HG03432 (cell line): ENCODE measurements around the gene EFHC2.
"Not testable (repeated sequence)": the region's sequence is repeated elsewhere in the genome, so short reads cannot be mapped to it uniquely, and the experiment has no call there.

Experiments used
- ATAC-seq: cut with Tn5 transposase; IDR thresholded peaks from one replicate; pipeline ENCODE4 v1.9.1; 2021; ENCODE audit warnings: mild to moderate bottlenecking, moderate library complexity; ENCODE audit not compliant: unreplicated experiment

Gene EFHC2

DNA sequence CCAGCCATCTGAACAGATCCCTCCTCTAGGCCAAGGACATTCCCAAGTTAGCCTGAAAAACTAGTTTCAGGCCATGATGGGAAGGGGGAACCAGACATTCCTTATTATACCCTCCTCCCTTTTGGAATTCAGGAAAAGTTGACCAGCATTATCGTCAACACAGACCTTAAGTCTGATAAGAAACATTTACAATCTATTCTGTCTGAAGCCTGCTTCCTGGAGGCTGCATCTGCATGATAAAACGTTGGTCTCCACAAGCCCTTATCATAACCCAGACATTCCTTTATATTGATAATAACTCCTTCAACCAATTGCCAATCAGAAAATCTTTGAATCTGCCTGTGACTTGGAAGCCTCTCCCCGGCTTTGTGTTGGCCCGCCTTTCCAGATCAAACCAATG, 44.3 kb downstream of the EFHC2 start:
- ATAC-seq: no peak

DNA sequence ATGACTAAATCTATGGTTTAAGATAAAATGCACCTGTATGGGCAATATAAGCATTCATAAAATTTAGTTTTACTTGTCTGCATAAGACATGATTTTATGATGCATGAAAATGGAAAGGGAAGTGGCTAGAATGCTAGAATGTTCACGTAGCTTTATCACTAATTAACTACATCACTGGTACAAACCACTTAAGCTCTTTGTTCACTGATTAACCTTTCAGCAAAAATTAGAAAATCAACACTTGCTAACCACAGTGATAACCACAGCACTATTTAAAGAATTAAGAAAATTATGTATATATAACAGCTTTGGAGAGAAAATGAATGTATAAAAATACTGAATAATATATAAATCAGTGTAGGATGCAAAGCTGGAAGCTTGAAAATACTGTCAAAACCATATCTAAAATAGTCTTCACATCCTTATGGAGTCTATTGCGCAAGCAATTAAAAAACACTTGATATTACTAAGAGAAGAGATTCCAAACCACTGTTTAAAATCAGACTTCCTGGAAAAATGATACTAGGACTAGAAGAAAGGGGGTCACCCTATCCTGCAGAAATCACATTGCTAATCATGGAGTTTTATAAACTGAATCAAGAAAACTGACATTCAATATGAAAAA, 51.9 kb downstream of the EFHC2 start:
- ATAC-seq: peak; percentile 44

DNA sequence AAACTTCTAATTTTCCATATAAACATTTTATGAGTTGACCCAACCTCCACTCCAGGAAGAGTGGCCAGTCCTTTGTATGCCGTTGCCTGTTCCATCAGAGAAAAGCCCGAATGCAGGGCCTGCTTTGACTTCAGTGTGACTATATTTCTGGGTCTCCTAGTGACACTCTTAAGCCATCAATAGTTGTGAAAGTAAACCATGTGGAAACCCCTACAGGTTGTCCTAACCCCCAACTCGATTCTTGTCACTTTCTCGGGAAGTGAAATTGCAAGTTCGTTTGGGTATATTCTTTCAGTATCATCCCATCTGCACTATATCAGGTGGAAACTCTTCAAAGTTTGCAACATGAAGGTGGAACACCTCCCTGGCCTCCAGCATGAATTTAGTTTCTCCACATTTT, 52.8 kb downstream of the EFHC2 start:
- no peak for ATAC-seq

DNA sequence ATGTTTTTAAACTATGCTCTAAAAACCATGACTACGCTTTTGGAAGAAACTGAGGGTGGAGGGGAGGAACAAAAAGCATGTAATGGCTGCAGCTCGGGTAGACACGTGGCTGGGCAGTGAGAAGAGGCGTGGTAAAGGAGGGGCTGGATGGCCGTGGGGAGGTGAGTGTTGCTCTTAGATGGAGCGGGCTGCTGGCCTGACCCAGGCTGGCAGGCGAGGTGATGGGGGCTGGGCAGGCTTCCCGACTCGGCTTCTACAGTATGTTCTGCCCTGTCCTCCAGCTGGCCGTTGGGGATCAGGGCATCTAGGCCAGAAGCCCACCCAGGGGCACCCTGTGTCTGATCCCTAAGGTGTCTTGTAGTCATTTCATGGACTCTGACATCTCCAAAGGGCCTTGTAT, 60.7 kb downstream of the EFHC2 start:
- no peak for ATAC-seq

DNA sequence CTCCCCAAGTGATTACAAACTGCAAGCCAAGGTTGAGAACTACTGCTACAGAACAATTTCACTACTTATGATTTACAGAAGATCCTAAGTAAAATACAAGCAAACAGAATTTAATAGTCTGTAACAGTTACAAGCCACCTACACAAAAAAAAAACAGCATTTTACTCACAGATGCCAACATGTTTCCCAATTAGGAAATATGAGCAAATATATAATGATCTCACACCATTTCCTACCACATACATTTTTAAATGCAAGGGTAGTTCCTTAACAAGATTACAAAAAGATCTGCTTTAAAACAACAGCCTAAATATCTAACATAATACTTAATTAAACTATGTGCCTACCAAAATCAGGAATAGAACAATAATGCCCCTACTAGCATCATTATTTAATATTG, 63.4 kb downstream of the EFHC2 start:
- ATAC-seq: no peak

DNA sequence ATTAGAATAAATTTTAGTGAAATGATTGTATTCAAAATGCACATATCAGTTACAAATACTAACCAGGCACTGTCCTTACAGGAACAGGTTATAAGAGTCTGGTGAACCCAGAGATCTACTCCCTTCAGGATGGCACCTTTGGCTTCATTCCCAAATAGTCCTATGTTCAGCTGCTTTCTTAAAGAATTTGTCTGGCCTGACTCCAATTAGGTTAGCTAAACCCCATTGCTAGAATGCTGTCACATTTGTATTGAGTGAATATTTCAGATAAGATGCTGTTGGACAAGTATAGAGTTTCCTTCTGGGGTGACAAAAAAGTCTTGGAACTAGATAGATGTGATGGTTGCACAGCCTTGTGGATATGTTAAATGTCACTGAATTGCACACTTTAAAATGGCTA, 69.4 kb downstream of the EFHC2 start:
- no peak for ATAC-seq

DNA sequence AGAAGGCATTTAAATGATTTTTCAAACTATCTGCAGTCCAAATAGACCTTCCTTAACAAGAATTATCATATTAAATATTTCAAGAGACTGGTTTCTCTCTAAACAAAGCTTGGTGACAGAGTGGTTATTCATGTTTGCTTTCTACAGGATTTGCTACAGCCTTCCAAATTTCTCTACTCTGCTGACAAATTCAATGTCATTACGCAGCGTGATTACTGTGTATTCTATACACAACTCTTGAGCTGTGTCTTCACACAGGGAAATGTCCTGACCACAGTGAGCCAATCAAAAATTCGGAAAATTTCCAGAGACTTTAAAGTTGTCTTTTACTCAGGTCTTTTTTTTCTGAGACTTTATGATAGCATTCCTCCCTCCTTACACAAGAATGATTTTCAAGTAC, 75.6 kb downstream of the EFHC2 start:
- no peak for ATAC-seq

DNA sequence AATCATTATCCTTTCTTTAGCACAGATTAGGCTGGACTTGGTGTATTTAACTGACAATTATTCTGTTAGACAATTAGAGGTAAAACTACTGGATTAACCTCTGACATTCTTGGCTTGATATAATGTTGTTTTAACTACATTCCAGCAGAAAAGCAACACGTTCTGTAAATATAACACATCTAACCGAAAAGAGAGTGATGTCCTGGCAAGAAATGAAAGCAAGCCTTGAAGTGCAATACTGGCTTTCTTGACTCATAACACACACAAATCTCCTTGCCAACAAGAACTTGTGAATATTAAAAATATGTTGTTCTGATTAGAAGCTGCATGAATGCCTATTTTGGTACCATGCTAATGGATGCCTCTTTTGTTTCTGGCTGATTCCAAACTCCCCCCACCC, 76.4 kb downstream of the EFHC2 start:
- no peak for ATAC-seq

DNA sequence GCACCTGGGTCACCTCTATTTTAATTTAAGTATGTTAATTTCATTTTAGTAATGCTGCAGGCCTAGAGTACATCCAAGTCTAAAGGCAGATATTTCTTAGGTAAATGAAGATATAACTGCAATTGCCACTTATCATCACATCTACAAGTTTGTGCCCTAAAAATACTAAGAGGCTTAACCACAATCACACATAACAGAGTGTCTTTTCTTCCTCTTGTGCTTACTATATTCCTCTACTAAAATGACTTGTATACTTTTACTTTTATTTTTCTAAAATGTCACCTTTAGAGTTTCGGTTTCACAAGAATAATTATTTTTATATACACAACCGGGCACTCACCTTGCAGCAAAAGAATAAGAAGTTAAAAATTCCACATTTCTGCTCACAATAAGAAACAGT, 77.9 kb downstream of the EFHC2 start:
- ATAC-seq: no peak

DNA sequence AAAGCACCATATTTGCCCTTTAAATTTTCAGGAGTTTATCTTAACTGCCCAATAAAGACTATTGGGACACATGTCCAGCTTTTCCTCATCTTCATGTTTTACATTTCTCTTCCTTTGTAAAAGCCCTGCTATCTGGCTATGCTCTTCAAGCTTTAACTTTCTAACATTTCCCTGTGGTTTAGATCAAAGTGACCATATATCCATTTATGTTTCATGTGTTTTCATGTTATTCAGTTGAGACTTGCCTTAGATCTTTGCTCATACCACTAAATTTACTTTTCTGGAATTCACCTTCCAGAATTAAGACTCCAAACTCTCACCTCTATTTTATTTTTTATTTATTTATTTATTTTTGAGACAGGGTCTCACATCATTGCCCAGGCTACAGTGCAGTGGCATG, 78.5 kb downstream of the EFHC2 start:
- ATAC-seq: no peak

DNA sequence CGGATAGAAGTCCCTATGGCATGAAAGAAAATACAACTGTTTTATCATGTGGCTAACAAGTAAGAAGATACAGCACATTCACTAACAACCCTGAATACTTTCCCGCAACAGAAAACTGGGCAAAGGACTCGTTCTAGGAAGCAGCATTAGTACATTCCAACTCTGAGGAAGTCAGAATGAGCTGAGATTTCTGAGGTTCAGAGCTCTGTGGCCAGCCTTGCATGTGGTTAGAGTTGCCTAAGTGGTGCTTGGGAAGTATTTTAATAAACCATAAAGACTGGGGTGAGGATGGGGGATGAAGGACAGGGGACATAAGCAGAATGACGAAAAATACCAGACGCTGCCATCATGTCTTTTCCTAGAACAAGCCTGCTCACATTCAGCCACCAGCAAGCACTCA, 82.2 kb downstream of the EFHC2 start:
- ATAC-seq: no peak

DNA sequence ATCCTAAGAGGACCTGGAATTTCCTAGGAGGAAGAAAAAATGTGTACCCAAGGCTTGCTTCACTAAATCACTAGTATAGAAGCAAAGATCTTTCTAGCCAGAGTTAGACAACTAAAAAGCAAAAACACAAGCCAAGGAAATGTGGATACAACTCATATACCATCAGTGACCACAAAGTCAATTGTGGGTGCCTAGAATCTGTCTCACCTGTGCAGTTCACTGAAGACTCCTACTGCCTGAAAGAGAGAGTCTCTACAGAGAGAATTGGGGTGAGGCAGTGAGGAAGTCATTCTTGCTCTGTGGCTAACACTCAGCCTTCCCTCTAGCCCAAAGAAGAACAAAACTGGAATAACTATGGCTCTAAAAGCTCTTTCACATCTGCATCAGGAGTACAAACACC, 82.9 kb downstream of the EFHC2 start:
- ATAC-seq: no peak

DNA sequence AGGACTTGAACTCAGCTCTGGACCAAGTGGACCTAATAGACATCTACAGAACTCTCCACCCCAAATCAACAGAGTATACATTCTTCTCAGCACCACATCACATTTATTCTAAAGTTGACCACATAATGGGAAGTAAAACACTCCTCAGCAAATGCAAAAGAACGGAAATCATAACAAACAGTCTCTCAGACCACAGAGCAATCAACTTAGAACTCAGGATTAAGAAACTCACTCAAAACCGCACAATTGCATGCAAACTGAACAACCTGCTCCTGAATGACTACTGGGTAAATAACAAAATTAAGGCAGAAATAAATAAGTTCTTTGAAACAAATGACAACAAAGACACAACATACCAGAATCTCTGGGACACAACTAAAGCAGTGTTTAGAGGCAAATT, 87.7 kb downstream of the EFHC2 start:
- not testable (repeated sequence) for ATAC-seq

DNA sequence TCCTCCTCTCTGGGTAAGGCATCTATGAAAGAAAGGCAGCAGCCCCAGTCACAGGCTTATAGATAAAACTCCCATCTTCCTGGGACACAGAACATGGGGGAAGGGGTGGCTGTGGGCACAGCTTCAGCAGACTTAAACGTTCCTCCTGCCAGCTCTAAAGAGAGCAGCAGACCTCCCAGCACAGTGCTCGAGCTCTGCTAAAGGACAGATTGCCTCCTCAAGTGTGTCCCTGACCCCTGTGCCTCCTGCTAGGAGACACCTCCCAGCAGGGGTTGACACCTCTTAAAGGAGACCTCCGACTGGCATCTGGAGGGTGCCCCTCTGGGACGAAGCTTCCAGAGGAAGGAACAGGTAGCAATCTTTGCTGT, 89.9 kb downstream of the EFHC2 start:
- peak; percentile 14 for ATAC-seq

DNA sequence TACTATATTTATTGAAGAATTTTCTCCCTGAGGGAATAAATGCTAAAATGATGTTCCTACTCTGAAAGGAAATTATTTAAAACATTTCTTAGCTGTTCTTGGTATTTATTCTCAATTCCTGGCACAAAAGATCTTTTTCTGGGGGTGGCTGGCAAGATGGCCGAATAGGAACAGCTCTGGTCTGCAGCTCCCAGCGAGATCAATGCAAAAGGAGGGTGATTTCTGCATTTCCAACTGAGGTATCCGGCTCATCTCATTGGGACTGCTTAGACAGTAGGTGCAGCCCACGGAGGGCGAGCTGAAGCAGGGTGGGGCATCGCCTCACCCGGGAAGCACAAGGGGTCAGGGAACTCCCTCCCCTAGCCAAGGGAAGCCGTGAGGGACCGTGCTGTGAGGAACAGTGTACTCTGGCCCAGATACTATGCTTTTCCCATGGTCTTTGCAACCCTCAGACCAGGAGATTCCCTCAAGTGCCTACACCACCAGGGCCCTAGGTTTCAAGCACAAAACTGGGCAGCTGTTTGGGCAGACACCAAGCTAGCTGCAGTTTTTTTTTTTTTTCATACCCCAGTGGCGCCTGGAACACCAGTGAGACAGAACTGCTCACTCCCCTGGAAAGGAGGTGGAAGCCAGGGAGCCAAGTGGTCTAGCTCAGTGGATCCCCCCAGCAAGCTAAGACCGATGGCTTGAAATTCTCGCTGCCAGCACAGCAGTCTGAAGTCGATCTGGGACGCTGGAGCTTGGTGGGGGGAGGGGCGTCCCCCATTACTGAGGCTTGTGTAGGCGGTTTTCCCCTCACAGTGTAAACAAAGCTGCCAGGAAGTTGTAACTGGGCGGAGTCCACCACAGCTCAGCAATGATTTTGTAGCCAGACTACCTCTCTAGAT, 90.5 kb downstream of the EFHC2 start:
- ATAC-seq: peak; percentile 90

DNA sequence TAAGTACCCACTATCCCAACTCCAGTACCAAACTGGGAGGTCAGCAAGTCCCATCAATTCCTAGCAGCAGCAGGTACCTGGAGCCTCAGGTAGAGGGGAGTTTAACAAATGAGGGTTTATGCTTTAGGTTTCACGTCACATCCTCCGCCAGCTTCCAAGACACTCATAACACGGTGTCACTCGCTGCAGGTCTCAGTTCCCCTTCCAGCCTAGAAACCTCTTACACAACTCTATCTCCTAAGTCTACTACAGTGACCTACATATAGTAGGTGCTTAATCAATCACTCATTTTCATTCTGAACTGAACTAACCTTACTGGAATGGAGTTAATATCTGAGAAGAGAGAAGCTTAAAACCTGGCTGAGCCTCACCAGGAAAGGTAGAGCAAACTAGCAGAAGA, 96.0 kb downstream of the EFHC2 start:
- ATAC-seq: no peak

DNA sequence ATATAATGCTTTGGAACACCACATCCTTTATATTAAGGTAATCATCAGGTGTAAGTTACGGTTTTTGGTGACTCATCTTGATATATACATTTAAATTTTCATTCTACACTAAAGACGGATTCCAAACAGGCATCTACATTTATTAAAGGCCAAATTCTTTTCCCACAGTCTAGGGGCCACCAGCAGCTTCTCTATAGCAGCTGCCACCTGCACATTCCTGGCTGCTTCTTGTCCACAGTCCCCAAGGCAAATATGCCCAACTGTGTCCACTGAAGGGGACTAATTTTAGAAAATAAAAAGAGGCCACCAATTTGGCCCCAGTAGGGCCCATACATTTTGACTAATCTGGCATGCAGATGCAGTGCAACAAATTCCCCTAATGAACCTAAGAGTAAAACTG, 96.6 kb downstream of the EFHC2 start:
- no peak for ATAC-seq

DNA sequence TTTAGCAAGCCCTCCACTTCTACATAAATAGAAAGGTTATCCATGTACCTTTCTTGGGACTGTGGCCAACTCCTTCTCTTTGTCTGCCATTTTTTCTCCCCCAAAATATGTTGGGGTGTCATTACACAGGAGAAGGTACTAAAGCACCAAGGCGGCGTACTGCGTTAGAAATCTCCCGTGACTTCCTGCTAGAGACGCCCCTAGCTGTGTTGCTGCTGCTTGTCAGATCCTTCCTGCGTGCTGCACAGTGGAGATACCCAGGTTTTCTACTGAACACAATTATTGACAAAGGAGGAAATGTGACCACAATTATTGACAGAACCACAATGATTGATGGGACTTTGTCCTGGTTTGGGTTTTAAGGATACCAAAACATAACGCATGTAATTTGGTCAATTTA, 97.7 kb downstream of the EFHC2 start:
- ATAC-seq: no peak

DNA sequence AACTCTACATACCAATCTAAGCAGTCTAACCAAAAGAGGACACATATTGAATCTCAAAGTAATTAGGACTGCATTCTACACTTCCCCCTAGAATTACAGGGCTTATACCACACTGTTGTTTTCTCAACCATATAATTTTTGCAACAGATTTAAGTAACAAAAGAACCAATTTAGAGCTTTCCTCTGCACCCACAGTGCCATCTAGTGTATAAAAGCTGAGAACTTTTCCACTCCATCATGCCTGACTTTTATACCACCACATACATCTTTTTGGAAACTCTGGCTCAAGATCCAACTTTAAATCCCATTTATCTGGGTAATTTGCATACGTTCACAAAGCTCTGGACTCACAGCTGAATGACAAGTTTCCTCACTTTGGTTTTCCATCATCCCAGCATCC, 99.5 kb downstream of the EFHC2 start:
- ATAC-seq: no peak

DNA sequence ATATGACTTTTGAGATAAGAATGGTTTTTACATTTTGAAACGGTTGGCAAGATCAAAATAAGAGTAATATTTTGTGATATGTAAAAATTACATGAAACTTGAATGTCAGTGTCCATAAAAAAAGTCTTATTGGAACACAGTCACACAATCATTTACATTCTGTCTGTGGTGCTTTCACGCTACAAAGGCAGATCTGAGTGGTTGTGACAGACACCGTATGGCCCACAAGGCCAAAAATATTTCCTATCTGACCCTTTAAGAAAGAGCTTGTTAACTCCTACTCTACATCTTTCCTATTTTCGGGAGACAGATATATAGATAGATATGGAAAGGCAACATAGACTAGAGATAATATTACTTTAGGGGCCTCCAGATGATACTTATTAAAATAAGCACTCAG, 101.9 kb downstream of the EFHC2 start:
- no peak for ATAC-seq

DNA sequence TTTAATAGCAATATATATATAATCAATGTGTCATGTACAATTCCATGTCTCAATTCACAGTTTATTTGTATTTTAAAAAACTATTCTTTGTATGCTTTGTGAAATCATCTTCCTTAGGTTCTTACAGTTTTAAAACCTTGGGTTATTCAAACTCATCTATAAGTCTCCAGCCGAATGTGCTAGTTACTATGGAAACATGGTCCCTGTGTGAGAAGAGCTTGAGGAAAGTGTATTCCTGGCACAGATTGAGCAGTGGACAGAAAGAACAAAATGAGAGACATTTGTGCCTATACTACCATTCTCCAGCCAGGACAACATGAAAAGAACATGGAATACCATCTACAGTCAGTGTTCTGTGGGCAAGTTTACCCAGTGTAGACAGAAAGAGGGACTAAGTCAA, 103.4 kb downstream of the EFHC2 start:
- ATAC-seq: no peak

DNA sequence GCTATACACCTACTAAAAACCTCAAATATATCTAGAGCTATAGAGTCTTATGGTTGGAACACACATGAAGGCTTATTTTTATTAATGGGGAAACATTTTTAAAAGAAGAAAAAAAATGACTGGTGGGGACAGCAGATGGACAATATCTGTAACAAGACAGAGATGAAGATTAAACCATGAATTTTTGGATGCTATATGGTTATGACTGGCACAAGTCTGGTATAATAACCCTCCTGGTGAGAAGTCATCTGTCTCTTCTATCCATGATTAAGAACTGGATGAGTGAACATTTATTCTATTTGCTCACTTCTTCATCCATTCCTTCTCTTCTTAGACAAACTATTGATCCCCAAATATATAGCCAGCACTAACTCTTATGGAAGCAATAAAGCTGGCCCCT, 104.4 kb downstream of the EFHC2 start:
- ATAC-seq: no peak

DNA sequence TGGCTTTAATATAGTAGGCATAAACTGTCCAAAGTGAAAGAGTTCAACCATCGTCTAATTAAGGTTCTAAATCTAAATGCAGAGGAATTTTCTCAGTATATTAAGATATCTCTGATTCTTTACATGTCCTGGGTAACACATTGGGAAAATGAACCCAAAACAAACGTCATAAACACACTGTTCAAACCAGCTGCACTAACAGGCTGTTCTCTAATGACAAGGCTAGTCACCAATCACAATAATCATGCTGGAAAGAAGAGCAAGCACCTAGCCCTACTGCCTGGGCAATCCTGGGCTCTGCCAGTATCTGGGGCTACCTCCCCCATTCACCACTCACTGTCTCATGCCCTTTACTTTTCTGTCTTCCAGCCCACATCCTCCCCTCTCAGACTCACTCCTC, 107.9 kb downstream of the EFHC2 start:
- no peak for ATAC-seq
